Measurements from ENCODE around the gene EMP3.

EMP3 gene

DNA sequence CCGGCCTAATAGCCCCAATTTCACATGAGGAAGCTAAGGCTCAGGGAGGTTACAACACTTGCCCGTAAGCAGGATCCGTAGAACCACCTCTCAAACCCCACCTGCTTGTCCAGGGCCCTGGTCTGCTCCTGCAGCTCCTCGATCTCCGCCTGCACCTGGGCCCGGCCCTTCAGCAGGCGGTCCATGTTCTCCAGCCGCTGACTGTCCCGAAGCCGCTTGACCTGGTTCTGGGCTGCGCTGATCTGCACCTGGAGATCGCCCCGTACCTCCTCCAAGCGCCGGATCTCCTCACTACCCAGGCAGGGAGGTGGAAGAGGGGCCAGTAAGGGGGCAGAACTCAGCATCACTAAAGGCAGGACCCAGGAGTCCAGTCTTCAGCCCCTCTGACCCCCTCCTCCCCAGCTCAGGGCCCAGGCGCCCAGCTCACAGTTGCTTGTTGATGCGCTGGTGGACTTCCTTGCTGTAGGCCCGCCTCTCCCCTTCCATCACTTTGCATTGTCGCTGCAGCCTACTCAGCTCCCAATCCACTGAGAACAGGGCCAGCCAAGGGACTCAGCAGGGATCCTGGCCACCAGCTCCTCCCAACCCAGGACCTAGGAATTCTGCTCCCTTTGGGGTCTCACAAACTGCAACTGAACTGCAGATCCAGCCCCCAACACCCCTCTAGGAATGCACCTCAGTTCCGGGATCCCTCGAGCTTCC, 6.9 kb upstream of the EMP3 start:
- no peak for DNase-seq (ENCODE audit: low read depth in 2 of 2)

DNA sequence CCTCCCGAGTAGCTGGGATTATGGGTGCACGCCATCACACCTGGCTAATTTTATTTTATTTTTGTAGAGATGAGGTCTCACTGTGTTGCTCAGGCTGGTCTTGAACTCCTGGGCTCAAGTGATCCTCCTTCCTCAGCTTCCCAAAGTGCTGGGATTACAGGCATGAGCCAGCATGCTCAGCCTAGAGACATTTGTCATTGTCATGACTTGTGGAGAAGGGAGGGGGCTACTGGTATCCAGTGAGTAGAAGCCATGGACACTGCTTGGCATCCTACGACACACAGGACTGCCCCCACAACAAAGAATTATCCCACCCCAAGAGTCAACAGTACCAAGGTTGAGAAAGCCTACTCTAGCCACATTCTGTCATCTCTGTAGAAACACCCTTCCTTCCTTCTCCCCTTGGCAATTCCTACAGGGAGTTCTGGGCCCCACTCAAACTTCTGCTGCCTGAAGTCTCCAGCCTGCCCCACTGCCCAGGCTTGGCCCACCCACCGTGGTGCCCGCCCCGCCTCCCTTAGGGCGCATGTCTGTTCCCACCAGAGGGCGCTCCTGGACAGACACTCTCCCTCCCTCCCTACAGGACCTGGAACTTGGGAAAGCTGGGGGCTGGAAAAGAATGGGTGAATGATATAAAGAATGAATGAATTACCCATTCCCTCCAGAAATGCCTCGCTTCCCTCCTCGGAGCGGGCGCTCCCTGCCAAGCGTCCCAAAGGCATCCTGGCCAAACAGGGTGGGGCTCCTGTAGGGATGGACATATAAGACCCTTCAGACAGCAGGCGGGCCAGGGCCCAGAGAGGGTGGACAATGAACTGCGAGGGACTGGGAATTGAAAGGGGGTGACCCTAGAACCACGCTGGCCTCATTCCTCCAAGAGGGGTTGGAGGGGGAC, 5.5 kb upstream of the EMP3 start:
- DNase-seq (ENCODE audit: low read depth in 2 of 2): peak; percentile 55 to 61

DNA sequence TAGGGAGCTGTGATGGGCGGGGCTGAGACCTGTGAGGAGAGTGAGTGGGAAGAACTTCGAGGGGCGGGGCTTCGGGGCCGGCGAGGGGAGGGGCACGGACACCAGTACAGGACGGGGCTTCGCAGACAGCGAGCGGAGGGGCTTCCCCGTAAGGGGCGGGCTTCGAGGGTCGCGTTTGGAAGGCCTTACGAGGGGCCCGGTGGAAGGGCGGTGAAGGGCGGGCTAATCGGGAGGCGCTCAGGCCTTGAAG, 4.1 kb upstream of the EMP3 start:
- peak; percentile 87 to 96 for DNase-seq (ENCODE audit: low read depth in 2 of 2)

DNA sequence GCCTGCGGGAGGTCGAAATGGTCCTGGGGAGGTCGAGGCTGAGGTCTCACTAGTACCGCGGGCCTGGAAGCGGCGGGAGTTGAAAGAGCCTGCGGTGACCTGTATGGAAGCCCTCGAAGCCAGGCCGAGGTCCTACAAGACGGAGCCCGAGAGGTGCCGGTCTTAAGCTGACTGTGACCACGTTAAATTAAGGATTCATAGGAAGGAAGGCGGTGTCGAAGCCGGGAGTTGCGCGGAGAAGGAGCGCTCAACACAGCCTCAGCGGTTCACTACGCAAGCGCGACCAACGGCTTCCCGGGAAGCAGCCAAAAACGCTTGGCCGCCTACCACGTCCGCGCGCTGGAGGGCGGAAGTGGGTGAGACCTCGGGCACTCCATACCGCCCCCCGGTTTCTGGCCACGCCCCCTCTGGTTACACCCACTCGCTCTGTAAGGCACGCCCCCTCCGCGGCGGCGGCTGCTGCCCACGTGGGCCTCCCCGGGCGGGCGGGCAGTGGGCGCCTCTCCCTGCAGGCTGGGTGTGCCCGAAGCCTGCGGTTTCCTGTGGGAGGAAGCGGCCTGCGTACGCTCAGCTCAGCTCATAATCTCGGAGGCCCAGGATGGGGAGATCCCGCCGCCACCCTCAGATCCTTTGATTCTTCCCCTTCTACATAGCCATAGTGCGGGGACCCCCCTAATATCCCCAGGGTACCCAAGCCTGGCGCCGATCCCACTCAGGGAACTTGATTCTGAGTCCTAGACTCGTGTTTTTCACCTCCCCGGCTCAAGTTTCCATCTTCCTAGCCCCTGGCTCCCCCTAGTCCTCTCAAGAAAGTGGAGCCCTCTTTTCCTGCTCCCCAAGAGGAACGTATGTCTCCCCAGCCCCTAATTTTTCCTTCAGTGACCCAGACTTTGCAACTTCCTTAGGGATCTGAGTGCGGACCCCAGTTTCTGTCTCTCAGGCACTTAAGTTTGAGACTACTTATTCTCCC, 3.4 kb upstream of the EMP3 start:
- DNase-seq (ENCODE audit: low read depth in 2 of 2): peak; percentile 98 to 100

DNA sequence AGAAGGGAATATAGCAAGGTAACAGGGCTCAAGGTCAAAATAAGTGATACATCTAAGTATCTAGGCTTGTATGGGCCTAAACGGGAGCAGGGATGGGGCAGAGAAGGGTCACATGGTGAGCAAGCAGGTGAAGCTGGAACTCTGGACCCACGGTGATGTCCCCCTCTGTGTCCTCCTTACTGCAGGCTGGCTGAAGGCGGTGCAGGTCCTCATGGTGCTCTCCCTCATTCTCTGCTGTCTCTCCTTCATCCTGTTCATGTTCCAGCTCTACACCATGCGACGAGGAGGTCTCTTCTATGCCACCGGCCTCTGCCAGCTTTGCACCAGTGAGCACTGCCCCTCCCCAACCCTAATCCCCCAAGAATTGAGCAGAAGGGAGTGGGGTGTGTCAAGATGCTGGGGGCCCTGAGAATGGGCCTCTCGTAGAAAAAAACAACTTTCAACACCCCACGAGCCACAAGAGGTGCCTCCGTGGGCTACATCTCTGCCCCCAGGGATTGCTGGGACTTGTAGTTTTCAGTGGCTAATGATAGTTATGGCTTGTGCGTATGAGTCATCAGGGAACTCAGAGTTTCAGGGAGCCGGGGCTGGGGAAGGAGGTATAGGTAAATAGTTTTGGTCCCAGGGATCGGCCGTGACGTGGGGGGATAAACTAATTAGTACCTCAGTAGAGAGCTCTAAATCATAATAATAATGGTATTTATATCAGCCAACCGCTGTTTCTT, 4.0 kb downstream of the EMP3 start:
- no peak for DNase-seq (ENCODE audit: low read depth in 2 of 2)

DNA sequence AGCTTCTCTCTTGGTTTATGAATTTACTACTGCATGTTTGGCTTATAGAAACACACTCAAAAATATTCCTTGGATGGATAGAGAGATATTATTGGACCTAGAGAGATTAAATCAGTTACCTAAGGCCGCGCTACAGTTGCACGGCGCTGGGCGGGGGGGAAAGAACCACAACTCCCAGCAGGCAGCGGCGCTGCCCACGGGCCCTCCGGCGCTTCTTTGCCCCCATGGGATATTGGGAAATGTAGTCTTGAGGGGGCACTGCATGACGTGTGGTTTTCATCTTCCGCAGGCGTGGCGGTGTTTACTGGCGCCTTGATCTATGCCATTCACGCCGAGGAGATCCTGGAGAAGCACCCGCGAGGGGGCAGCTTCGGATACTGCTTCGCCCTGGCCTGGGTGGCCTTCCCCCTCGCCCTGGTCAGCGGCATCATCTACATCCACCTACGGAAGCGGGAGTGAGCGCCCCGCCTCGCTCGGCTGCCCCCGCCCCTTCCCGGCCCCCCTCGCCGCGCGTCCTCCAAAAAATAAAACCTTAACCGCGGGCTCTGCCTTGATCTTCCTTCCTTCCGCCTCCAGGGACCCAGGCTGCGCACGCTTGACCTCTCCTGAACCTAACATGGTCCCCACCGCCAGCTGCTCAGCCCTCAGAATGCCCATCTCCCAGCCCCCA, 4.8 kb downstream of the EMP3 start:
- DNase-seq (ENCODE audit: low read depth in 2 of 2): peak in 1 of 2 donors; percentile 60

DNA sequence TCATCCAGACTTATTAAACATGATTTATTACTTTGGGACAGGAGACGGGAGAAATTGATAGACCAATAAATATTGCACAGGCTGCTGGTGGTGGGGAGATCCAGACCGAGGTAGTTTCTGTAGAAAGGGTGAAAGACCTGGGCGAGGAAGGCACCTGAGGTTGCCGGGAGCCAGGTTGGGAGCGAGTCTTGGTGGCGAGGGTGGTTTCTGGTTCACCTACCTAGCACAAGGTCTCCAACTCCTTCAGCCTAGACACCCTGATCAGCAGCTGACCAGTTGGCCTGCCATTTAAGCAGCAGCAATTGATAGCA, 7.0 kb downstream of the EMP3 start:
- no peak for DNase-seq (ENCODE audit: low read depth in 2 of 2)

DNA sequence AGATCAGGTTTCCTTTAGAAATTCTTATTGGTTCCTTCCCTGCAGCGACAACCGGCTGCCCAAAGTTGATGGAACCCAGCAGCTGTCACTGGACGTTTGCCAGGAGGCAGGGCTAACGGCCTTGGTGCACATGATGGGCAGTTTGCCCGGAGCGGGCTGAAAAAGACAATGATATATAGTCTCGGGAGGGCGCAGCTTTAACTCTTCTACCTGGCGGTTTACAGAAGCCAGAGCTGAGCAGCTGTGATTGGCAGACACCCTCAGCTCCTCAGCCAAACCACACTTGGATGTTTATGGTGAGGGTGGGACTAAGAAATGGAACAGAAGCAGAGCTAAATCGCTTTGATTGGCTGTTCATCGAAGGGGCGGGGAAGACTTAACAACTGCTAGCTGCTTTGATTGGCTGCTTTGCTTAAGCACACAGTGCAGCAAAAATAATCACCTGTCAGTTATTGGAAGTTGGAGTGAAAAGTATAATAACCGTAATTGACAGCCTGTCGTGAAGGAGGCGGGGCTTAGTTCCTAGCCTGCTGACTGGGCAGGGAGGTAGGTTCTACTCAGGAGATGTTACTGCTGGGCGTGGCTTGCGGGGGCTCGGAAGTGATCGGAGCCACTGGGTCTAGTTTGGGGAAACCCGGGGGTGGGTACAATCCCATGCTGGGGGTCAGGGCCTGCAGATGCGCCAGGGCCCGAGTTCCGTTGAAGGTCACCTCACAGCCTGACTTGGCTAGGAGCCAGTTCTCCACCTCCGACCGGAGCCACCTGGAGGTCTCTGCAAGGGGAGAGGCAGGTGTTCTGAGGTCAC, 7.5 kb downstream of the EMP3 start:
- DNase-seq (ENCODE audit: low read depth in 2 of 2): peak; percentile 72 to 91

DNA sequence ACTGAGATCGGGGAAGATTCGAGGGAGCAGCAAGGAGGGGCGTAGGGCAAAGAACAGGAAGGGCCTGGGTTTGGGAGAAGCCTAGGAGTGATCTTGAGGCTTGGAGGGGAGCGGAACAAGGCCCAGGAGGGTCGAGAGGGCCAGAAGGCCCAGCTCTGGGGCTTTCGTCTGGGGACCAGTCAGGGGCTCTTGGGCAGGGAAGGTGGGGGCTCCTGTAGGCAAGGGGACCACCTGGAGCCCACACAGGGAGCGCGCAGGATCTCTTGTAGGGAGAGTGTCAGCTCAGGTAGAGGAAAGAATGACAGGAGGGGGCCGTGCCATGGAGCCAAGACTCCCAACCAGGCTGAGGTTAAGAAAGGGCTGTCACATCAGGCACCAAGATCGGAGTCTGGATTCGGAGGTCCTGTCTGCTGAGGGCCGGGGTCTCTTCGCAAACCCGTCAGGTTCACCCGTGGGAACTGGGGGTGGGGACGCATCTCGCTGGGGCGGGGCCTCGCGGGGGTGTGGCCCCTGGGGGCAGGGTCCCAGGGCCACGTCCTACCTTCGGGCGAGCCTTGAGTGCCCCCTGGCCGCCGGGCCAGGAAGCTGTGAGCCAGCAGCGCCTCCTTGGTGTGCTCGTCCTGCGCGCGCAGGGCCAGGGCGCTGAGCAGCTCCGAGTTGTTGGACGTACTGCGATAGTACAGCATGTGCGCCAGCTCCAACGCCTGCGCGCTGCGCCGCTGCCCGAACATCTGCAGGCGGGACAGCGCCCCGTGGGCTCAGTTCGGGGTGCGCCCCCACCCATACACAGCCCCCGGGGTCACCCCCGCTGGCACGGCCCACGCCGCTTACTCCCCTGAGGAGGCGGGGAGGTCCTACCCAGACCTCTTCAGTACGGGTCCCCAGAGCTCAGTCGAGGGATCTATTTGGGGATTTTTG, 8.4 kb downstream of the EMP3 start:
- DNase-seq (ENCODE audit: low read depth in 2 of 2): peak; percentile 87 to 90

DNA sequence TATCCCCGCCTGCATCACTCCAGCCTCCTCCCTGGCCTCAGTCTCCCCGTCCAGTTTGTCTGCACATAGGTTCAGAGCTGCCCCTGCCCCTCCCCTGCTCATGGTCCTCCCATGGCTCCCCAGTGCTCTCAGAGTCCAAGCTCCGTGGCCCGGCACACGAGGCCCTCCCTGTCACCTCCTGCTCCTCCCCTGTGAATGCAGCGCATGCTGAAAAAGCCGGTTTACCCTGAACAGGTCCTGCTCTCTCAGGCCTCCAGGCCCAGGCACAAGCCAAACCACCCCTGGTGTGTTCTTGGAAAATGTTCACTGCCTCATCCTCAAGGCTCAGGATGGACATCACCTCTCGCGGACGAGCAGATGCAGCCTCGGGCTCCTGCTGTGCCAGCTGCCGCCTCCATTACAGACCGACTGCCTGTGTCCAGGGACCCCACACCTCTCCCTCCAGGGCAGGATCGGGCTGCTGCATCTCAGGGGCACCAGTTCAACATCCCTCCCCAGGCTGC, 13.0 kb downstream of the EMP3 start:
- no peak for DNase-seq (ENCODE audit: low read depth in 2 of 2)

DNA sequence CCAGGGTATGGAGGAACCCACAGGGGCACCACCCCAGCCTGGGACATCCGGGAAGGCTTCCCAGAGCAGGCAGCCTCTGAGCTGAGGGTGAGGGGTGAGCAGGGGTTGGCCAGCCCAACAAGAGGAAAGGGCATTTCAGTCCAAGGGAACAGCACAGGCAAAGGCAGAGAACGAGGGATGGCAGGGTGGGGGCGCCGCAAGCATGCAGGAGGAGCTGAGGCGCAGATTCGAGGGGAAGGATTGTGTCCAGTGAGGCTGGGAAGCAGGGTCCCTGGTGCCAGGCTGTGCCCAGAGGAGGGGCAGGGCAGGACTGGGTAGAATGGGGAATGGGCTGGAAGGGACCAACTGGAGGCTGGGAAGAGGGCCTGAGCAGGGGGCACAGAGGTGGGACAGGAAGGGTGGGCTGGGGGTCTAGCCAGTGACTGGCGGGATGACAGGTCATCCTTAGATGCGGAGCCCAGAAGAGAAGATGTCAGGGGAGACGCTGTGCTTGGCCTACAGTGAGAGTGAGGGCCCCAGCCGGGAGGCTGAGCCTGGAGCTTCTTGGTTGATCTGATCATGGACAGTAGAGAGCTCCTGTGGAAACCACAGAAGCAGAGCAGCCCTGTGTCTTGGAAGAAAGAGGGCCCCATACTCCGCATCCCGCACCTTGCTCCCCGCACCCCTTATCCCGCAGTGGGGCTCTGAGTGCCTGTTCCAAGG, 13.6 kb downstream of the EMP3 start:
- DNase-seq (ENCODE audit: low read depth in 2 of 2): no peak

DNA sequence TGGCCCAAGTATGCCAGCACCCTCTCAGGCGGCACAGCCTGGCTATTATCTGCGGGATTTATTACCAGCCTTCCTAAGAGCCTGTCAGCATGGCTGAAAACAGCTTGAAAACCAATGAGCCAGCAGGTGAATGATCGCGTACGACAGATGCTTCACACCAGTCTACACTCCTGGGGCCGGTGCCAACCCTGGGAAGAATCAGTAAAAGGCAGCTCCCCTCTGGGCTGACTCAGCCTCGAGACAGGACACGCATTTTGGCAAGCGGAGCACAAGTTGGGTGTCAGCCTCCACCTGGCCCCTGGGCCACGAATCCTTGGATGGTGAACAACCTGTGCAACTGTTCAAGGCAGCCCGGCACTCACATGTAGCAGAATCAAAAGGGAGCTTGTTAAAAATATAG, 15.6 kb downstream of the EMP3 start:
- no peak for DNase-seq (ENCODE audit: low read depth in 2 of 2)

DNA sequence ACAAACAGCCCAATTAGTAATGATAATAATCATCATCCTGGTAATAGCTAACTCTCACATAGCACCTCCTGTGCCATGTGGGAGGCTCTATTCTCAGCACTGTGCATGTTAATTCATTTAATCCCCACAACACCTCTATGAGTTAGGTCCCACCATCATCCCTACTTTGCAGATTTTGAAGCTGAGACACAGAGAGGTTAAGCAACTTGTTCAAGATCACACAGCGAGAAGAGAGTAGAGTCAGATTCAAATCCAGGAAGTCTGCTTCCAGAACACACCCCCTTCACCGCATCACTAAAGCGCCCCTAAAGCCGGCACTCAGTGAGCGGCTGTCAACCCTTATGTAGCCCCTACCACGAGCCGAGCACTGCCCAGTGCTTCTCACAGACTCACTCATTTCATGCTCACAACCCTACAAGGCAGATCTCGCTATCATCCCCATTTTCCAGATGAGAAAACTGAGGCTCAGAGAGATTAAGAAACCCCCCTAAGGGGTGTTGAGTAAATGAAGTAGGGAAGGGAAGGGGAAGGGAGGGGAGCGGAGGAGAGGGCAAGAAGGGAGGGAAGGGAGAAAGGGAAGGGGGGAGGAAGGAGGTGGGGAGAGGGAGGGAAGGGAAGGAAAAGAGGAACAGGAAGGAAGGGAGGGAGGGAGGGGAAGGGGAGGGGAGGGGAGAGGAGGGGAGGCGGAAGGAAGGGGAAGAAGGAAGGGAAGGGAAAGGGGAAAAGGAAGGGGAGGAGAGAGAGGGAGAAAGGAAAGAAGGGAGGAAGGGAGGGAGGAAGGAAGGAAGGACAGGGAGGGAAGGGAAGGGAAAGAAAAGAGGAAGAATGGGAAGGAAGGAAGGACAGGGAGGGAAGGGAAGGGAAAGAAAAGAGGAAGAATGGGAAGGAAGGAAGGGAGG, 16.4 kb downstream of the EMP3 start:
- DNase-seq (ENCODE audit: low read depth in 2 of 2): no peak

DNA sequence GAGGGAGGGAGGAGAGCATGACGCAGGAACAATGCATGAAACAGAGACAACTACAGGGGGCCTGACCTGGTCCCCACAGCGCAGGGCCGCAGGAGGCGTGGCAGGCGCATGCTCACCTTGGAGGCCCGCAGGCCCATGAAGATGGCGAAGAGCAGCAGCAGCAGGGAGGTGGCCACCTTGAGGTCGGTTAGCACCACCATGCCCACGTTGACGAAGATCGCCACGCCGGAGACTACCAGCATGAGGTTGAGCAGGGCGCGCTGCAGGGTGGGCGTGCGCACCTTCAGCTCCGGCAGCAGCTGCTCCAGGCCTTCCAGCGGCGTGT, 17.0 kb downstream of the EMP3 start:
- DNase-seq (ENCODE audit: low read depth in 2 of 2): no peak

DNA sequence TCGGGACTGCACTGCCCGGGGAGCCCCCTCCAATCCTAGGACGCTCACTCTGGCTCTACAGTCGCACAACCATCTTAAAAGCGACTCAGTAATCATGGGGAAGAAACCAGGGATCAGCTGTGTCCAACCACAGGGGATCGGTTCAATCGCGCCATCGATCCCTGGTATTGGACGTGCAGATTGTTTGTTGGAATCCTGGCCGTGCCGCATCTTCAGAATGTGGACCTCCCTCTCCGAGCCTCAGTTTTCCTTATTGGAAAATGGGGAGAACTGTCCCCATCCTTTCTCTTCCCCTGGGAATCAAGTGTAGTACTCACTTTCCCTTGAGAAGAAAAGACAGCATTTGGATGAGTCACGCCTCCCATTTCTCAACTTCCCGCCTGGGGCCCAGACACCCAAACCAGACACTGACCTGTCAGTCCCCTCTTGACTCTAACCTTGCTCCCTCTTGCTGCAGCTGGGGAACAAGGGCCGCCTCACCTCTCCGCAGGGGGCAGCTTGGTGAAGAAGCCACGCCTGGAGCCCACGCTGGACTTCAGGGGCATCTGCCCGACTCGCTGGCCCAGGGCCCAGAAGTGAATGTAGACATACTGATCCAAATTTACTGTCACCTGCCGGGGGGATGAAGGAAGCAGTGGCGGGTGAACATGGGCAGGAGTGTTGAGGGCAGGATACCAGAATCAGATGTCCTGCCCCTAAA, 17.6 kb downstream of the EMP3 start:
- DNase-seq (ENCODE audit: low read depth in 2 of 2): no peak

DNA sequence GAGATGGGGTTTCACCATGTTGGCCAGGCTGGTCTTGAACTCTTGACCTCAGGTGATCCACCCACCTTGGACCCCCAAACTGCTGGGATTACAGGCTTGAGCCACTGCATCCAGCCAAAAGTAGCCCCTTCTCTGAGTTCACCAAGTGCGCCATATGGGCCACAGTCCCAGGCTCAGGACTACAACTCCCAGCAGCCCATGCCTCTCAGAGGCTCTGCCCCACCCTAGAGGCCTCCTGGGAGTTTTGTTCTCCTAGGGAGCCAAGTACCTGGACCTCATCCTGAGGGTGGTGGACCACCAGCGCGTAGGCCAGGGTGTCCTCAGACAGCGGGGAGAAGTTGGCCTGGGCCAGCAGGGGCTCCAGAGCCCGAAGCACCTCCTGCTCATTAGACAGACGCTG, 19.5 kb downstream of the EMP3 start:
- no peak for DNase-seq (ENCODE audit: low read depth in 2 of 2)

DNA sequence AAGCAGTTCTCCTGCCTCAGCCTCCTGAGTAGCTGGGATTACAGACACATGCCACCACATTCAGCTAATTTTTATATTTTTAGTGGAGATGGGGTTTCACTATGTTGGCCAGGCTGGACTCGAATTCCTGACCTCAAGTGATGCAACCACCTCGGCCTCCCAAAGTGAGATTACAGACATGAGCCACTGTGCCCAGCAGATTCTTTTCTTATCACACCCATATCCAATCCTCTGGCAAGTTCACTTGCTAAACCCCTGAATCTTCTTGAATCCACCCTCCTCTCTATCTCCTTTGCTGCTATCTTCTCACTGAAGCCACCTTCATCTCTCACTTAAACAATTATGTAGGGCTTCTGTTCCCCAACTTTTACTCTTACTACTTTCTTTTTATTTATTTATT, 20.8 kb downstream of the EMP3 start:
- DNase-seq (ENCODE audit: low read depth in 2 of 2): no peak

All from stimulated activated CD4-positive, alpha-beta T cell treated with anti-CD3 and anti-CD28 coated beads, Interleukin-1b, Interleukin-23, amount 100 ng/mL, for 1 hour (primary cell).